IPS-NIHi7 (cell line): ENCODE measurements around the gene GRIN2A.

Source experiments
- DNase-seq: peaks from one replicate; pipeline ENCODE4 v3.0.0; 2012; ENCODE audit warnings: mixed read lengths; ENCODE audit errors: extremely low spot score

Gene GRIN2A

DNA sequence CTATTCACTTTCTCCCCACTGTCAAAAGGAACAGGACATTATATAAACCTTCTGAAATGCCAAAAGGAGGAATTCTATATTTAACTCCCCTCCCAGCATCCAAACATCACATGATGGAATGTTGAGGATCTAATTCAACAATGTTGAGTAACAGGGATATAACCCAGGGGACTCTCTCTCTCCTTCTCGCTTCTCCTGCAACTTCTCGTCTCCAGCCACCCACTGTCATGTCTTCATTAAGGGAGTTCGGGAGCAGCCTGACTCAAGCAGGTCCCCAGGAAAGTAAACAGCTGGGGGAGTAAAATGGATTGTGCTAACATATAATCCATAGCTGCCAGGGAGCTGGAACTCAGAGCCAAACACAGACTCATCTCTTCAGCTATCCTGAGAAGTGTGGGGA lies 51.7 kb downstream of the GRIN2A start:
- no peak for DNase-seq

GRCh38 chr16:10128397-10129258 lies 53.6 kb downstream of the GRIN2A start:
- DNase-seq, result no peak

GRCh38 chr16:10126686-10127085 lies 55.5 kb downstream of the GRIN2A start:
- DNase-seq, result no peak

GRCh38 chr16:10123141-10123540 lies 59.1 kb downstream of the GRIN2A start:
- DNase-seq, result no peak

DNA sequence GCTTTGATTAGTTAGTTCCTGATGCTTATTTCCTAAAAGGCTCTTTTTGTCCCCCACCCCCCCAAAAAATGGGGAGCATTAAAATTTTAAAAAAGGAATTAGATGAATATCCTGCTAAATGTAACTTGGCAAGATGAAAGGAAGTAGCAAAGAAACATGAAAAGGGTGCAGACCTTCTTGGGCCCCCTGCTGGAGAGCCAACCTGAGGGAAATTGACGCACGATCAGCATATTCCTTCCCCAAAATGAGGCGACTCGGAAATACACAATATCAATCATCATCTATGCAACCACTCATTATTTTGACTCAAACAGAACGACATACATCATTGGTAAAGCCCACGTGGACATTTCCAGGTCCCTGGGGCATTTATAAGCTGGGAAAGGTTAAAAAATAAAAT lies 59.7 kb downstream of the GRIN2A start:
- DNase-seq, result peak; percentile 36

DNA sequence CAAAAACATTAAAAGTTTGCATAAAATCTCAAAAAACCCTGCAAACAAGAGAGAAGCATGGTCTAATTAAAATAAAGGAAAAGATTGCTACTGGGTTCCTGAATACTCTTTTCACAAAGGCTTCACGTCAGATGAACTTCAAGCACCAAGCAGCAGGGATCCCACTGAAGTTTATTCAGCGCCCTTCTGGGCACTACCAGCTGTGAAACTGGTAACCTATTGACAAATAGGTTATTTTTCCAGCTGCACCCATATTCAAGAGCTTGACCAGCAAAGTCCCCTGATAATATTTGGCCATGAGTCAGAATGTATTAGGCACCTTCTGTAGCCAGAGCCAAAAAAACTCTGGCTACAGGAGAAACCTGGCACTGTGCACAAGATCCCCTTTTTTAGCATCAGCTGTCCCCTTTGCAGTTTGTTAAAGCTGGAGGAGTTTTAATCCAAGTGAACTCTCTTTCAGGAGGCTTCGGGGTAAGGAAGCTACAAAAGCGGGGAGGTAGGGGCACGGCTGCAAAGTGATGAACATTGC lies 60.3 kb downstream of the GRIN2A start:
- DNase-seq, result no peak

GRCh38 chr16:10121491-10121890 lies 60.7 kb downstream of the GRIN2A start:
- no peak for DNase-seq

DNA sequence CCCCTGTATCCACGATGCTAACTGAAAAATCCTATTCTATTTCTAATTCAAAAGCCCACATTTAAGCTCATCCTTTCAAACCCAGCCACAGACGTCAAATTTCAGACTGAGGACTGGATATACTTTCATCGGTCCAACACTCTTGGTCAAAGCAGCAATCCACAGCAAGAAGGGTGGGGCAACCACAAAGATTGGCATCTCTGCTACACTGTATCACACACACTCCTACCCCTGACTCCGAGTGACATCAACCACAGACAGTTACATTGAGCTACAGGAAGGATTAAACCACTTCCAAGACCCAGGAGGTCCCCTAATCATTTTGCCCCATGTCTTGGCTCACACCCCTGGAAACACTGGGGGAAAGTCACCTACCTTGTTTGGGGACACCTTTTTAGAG lies 61.3 kb downstream of the GRIN2A start:
- no peak for DNase-seq

GRCh38 chr16:10114409-10114808 lies 67.8 kb downstream of the GRIN2A start:
- no peak for DNase-seq

- DNase-seq, result no peak
These were observed 69.0 kb downstream of the GRIN2A start for GRCh38 chr16:10113248-10113647.

GRCh38 chr16:10112021-10112420 lies 70.2 kb downstream of the GRIN2A start:
- no peak for DNase-seq

DNA sequence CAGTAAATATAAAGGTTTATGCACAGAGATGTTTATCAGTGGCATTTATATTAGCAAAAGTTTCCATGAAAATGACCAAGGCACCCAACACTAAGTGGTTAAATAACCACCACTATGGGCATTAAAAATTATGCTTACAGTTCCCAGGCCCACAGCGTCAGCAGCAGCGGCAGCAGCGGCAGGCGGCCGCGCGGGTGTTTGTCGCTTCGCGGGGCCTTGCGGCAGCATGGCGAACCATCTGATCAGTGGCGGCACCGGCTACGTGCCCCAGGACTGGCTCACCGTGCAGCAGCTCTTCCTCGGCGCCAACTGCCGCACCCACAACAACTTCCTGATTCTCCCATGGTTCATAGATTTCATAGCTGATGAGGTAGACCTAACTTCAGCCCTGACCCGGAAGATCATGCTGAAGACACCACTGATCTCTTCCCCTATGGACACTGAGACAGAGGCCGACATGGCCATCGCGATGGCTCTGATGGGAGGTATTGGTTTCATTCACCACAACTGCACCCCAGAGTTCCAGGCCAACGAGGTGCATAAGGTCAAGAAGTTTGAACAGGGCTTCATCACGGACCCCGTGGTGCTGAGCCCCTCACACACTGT lies 71.0 kb downstream of the GRIN2A start:
- no peak for DNase-seq

GRCh38 chr16:10110552-10110951 lies 71.7 kb downstream of the GRIN2A start:
- DNase-seq, result no peak

DNA sequence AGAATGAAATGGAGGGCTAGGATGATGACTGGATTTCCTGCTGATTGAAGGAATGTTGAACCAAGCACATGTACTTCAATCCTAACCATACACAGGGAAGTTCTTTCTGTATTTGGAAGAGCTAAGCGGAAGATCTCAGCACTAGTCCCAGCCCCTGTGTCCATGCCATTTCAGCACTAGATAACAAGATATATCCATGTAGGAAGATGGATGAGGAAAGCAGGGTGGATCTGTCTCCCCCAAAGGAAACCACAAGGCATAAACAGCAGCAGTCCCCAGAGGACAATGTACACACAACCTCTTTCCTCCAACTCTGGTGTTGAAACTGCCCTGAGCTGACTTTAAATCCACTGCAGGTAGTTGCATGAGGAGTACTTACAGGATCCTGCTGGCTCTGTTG lies 75.1 kb downstream of the GRIN2A start:
- DNase-seq, result no peak

GRCh38 chr16:10103700-10104099 lies 78.5 kb downstream of the GRIN2A start:
- DNase-seq, result no peak

DNA sequence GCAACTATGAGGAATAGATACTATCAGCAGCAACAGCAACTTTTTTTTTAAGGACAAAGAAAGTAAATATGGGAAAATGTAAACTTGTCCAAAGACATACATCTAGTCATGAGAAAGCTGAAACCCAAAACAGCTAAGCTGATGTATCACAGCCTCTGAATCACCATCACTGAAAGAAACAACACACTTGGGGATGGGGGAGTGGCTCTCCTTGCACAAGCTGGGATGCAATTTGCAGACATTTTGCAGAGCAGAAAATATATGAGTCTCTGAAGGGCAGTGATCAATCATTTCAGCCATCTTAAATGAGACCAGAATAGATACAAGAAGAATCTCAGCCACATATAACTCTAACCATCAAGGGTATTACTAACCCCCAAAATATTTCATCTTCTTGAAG lies 79.1 kb downstream of the GRIN2A start:
- no peak for DNase-seq

- DNase-seq, result no peak
These were observed 81.4 kb downstream of the GRIN2A start for GRCh38 chr16:10100829-10101228.

DNA sequence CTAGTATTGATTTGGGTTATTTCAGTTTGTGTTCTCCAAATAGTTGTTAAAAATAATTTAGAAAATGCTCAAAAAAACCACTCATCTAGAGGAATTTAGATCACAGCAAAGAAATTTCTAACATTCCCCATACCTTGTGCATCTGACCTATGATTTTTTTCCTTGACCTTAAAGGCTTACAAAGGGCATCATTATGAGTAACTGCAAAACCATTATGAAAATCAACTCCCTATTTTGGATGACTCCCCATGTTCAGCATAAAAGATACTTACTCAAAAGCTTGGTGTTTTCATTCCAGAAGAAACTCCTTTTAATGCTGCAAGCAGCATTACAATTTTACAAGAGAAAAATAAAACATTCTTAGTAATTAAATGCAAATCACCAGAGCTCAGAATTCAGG lies 83.2 kb downstream of the GRIN2A start:
- no peak for DNase-seq

DNA sequence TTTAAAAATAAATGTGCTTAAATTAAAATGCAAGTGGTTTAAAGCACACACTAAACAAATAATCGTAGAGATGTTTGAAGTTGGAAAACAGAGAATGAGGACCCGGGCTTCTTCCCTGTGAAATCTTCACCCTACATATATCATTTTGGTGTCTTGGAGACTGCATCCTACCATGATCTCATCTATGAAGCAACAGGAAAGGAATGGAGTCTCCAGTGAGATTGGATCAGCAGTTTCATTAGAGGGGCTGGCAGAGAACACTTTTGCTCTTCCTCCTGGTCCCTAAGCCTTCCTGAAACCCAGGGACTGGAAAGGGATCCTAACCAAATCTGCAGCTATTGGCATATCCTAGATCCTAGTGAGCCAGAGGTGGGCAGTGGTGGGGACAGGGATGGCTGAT lies 85.0 kb downstream of the GRIN2A start:
- no peak for DNase-seq

DNA sequence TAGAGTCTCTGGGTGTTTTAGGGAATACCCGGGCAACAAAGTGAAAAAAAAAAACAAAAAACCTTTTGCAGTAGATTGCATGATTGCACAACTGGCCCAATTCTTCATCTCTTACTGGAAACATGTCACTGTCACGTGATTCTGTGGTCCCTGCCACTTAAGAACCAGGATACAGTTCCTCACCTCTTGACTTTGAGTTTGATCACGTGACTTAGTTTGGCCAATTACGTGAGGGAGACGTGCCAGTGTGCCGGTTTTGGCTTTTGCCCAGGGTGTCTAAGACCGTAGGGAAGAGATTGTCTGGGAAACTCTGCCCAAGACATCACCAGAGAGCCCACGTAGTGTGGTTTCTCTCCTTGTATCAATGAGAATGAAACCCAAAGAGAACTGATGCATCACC lies 88.7 kb downstream of the GRIN2A start:
- DNase-seq, result no peak

DNA sequence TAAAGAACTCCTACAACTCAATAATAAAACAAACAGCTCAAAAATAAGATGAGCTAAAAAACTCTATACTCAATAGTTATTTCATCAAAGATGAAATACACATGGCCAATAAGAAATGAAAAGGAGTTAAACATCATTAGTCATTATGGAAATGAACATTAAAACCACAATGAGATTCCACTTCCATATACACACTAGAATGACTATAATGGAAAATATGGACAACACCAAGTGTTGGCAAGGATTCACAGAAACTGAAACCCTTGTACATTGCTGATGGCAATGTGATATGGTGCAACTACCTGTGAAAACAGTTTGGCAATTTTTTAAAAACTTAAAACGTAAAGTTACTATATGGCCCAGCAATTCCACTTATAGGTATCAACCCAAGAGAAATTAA lies 91.4 kb downstream of the GRIN2A start:
- no peak for DNase-seq

- no peak for DNase-seq
These were observed 93.8 kb downstream of the GRIN2A start for GRCh38 chr16:10088380-10088793.

DNA sequence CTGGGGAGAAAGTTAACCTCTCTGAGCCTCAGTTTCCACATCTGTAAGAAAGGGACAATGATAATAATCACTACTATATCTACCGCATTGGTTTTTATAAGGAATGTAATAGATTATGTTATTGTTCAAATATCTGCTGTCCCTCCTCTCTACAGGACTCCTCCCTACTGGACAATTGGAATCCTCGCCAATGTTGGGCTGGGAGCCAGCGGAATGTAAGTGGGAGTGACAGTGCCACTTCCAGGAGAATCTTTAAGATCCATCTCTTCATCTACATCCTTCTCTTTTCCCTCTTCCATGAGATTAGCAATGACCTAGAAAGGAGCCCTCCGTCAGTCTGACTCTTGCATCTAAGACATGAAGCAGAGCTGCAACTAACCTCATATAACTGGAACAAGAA lies 95.1 kb downstream of the GRIN2A start:
- DNase-seq, result no peak
